Measurements from ENCODE around the gene ZNF302. TPM values are rescaled to one million over a fixed set of nuclear protein-coding genes. Genes with fewer than 3 reads are reported as not detected.

The ZNF302 gene
- total RNA-seq, 1 donor from 2014 or later, result 40.1 TPM

DNA sequence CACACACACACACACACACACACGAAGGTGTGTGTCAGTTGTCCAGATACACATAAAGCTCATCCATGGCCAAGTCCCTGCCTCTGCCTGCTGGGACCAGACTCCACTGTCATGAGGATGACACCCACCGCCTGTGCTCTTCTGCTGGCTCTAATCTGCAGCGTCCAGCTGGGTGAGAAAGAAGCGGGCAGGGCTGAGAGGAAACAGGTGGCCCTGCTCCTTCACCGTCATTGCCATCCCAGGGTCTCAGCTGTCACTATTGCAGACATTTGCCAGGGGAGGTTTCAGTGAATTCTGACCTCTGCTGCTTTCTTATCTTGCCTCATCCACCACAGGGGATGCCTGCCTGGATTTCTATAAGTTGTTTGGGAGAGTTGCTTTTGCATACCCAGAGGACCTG, 31.9 kb upstream of the ZNF302 start:
- TF ChIP-seq, protein P1, sequence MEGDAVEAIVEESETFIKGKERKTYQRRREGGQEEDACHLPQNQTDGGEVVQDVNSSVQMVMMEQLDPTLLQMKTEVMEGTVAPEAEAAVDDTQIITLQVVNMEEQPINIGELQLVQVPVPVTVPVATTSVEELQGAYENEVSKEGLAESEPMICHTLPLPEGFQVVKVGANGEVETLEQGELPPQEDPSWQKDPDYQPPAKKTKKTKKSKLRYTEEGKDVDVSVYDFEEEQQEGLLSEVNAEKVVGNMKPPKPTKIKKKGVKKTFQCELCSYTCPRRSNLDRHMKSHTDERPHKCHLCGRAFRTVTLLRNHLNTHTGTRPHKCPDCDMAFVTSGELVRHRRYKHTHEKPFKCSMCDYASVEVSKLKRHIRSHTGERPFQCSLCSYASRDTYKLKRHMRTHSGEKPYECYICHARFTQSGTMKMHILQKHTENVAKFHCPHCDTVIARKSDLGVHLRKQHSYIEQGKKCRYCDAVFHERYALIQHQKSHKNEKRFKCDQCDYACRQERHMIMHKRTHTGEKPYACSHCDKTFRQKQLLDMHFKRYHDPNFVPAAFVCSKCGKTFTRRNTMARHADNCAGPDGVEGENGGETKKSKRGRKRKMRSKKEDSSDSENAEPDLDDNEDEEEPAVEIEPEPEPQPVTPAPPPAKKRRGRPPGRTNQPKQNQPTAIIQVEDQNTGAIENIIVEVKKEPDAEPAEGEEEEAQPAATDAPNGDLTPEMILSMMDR (IDR thresholded peaks at IDR 0.05; ENCODE audit: unreplicated experiment), result no peak
- Mint-ChIP-seq H3K4me3 (ENCODE audit: low read depth) (no peak overlapping the region), H3K36me3 (ENCODE audit: insufficient read depth) (no peaks in the 10 kb centered on the region), H3K9me3 (ENCODE audit: low read depth) (peaks cover 2% of the 10 kb centered on the region), H3K27ac (no peak overlapping the region), H3K4me1 (ENCODE audit: low read depth) (no peaks in the 10 kb centered on the region), H3K27me3 (peaks cover 3% of the 10 kb centered on the region)
- no peak for DNase-seq (ENCODE audit: low spot score, unreplicated experiment)

DNA sequence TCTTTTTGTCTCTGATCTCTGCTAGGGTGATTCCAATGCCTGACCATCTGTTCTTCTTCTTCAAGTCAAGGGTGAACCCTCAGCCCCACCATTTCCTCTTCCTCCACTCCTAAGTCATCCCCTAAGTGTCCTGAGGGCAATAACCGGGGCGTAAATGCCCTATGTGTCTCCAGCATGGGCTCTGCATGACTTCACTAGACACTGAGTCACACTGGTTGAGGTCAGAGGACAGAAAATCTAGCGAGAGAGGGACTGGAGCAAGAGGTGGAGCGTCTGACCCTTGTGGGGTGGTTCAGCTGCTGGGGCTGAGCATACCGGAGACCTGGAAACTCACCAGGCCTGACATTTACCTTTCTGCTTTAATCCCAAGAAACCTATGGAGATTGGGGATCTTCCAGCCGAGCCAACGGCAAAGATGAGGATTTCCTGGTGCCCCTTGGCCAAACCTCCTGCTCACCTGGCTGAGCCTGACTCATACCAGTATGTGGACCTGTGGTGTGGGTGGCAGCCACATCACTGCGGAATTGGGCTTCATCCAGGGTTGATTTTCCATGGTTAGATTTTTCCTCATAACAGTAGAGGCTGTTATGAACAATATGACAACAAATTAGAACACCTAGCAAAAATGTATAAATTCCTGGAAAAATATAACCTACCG, 27.5 kb upstream of the ZNF302 start:
- no peak overlapping the region for H3K4me3 Mint-ChIP-seq (ENCODE audit: low read depth)
- H3K36me3 Mint-ChIP-seq (ENCODE audit: insufficient read depth), result peaks cover 2% of the 10 kb centered on the region
- H3K9me3 Mint-ChIP-seq (ENCODE audit: low read depth), result peaks cover 29% of the 10 kb centered on the region
- H3K27me3 Mint-ChIP-seq, result no peaks in the 10 kb centered on the region
- H3K27ac Mint-ChIP-seq, result no peak overlapping the region
- H3K4me1 Mint-ChIP-seq (ENCODE audit: low read depth), result peaks cover 4% of the 10 kb centered on the region
- no peak for DNase-seq (ENCODE audit: low spot score, unreplicated experiment)
- TF ChIP-seq, protein P1 (IDR thresholded peaks at IDR 0.05; ENCODE audit: unreplicated experiment), result no peak

DNA sequence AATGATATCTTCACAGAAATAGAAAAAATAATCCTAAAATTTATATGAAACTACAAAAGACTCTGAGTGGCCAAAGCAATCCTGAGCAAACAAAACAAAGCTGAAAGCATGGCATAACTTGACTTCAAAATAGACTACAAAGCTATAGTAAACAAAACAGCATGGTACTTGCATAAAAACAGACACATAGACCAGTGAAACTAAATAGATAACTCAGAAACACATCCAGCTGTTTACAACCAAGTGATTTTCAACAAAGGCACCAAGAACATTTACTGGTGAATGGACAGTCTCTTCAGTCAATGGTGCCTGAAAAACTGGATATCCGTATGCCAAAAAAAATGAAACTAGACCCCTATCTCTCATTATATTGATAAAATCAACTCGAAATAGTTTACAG, 25.7 kb upstream of the ZNF302 start:
- Mint-ChIP-seq H3K4me1 (ENCODE audit: low read depth) (peaks cover 4% of the 10 kb centered on the region), H3K27ac (no peak overlapping the region), H3K27me3 (no peaks in the 10 kb centered on the region), H3K9me3 (ENCODE audit: low read depth) (peaks cover 32% of the 10 kb centered on the region), H3K36me3 (ENCODE audit: insufficient read depth) (peaks cover 2% of the 10 kb centered on the region), H3K4me3 (ENCODE audit: low read depth) (no peak overlapping the region)
- TF ChIP-seq, protein P1 (IDR thresholded peaks at IDR 0.05; ENCODE audit: unreplicated experiment), result no peak
- no peak for DNase-seq (ENCODE audit: low spot score, unreplicated experiment)

- peaks cover 7% of the 10 kb centered on the region for H3K27me3 Mint-ChIP-seq
- TF ChIP-seq, protein P1 (IDR thresholded peaks at IDR 0.05; ENCODE audit: unreplicated experiment), result no peak
- H3K9me3 Mint-ChIP-seq (ENCODE audit: low read depth), result peaks cover 40% of the 10 kb centered on the region
- H3K4me1 Mint-ChIP-seq (ENCODE audit: low read depth), result peaks cover 4% of the 10 kb centered on the region
- H3K27ac Mint-ChIP-seq, result no peak overlapping the region
- DNase-seq (ENCODE audit: low spot score, unreplicated experiment), result no peak
- peaks cover 2% of the 10 kb centered on the region for H3K36me3 Mint-ChIP-seq (ENCODE audit: insufficient read depth)
- H3K4me3 Mint-ChIP-seq (ENCODE audit: low read depth), result no peak overlapping the region
Measured at GRCh38 chr19:34654796-34655195, 22.7 kb upstream of the ZNF302 start.

GRCh38 chr19:34655651-34656050, 21.8 kb upstream of the ZNF302 start:
- H3K4me1 Mint-ChIP-seq (ENCODE audit: low read depth), result peaks cover 4% of the 10 kb centered on the region
- TF ChIP-seq, protein P1 (IDR thresholded peaks at IDR 0.05; ENCODE audit: unreplicated experiment), result no peak
- H3K9me3 Mint-ChIP-seq (ENCODE audit: low read depth), result peaks cover 37% of the 10 kb centered on the region

More at GRCh38 chr19:34655651-34656050, 21.8 kb upstream of the ZNF302 start:
- H3K4me3 Mint-ChIP-seq (ENCODE audit: low read depth), result no peak overlapping the region
- H3K36me3 Mint-ChIP-seq (ENCODE audit: insufficient read depth), result peaks cover 2% of the 10 kb centered on the region
- no peak for DNase-seq (ENCODE audit: low spot score, unreplicated experiment)
- peaks cover 7% of the 10 kb centered on the region for H3K27me3 Mint-ChIP-seq
- no peak overlapping the region for H3K27ac Mint-ChIP-seq

All from progenitor cell of endocrine pancreas (in vitro differentiated cells).